ENCODE results near the gene SLC1A6.

The SLC1A6 gene

DNA sequence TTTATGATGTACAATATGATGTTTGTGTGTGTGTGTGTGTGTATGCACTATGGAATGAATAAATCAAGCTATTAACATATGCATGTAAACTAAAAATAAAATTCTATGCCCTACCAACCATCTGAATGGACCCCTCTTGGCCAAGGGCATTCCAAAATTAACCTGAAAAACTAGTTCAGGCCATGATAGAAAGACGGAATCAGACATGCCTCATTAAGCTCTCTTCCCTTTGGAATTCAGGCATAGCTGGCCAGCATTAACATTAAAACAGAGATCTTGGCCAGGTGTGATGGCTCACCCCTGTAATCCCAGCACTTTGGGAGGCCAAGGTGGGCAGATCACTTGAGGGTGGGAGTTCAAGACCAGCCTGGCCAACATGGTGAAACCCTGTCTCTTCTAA, 18.3 kb upstream of the SLC1A6 start:
- H3K27ac ChIP-seq (ENCODE audit: low read length): no peak overlapping the region
- H4K20me1 ChIP-seq (ENCODE audit: insufficient read depth, low read length): no peaks in the 10 kb centered on the region
- no peaks in the 10 kb centered on the region for H3K36me3 ChIP-seq (replicated peaks; ENCODE audit: insufficient read depth, low read length)
- H3K79me2 ChIP-seq (ENCODE audit: low read length): no peaks in the 10 kb centered on the region
- no peak overlapping the region for H3K9ac ChIP-seq (ENCODE audit: low read length)
- DNase-seq: no peak
- no peak overlapping the region for H2AFZ ChIP-seq (ENCODE audit: low read length)
- H3K27me3 ChIP-seq (replicated peaks; ENCODE audit: insufficient read depth, low read length): peaks cover 68% of the 10 kb centered on the region
- H3F3A ChIP-seq (ENCODE audit: insufficient read depth, low read length): no peaks in the 10 kb centered on the region
- H3K9me2 ChIP-seq (replicated peaks; ENCODE audit: insufficient read depth, low read length): no peaks in the 10 kb centered on the region
- no peaks in the 10 kb centered on the region; the same call in 1 of the 2 replicates for H3K9me3 ChIP-seq (replicated peaks; ENCODE audit: insufficient read depth, low read length)
- H3K4me3 ChIP-seq (ENCODE audit: low read length): no peak overlapping the region
- TF ChIP-seq EZH2 (optimal IDR thresholded peaks at IDR 0.05; ENCODE audit: low read depth, low read length) (no peak), EZH2phosphoT487 (IDR thresholded peaks at IDR 0.05; ENCODE audit: low read length) (no peak), CTCF (IDR thresholded peaks at IDR 0.05; ENCODE audit: low read length) (no peak)
- H3K4me2 ChIP-seq (ENCODE audit: low read depth, low read length): no peak overlapping the region
- no peaks in the 10 kb centered on the region for H3K4me1 ChIP-seq (ENCODE audit: low read length)

GRCh38 chr19:14992780-14993179, 13.1 kb upstream of the SLC1A6 start:
- DNase-seq: no peak
- no peak overlapping the region for H3K27ac ChIP-seq (ENCODE audit: low read length)
- H3F3A ChIP-seq (ENCODE audit: insufficient read depth, low read length): no peaks in the 10 kb centered on the region
- H3K36me3 ChIP-seq (replicated peaks; ENCODE audit: insufficient read depth, low read length): no peaks in the 10 kb centered on the region
- no peak overlapping the region for H3K4me3 ChIP-seq (ENCODE audit: low read length)
- H3K27me3 ChIP-seq (replicated peaks; ENCODE audit: insufficient read depth, low read length): peaks cover 74% of the 10 kb centered on the region
- no peak overlapping the region for H3K9ac ChIP-seq (ENCODE audit: low read length)
- no peak overlapping the region for H3K4me2 ChIP-seq (ENCODE audit: low read depth, low read length)
- H3K4me1 ChIP-seq (ENCODE audit: low read length): no peaks in the 10 kb centered on the region
- H3K9me3 ChIP-seq (replicated peaks; ENCODE audit: insufficient read depth, low read length): no peaks in the 10 kb centered on the region; the same call in 1 of the 2 replicates
- H3K79me2 ChIP-seq (ENCODE audit: low read length): no peaks in the 10 kb centered on the region
- TF ChIP-seq EZH2phosphoT487 (IDR thresholded peaks at IDR 0.05; ENCODE audit: low read length) (no peak), CTCF (IDR thresholded peaks at IDR 0.05; ENCODE audit: low read length) (no peak), EZH2 (optimal IDR thresholded peaks at IDR 0.05; ENCODE audit: low read depth, low read length) (no peak)
- H2AFZ ChIP-seq (ENCODE audit: low read length): no peak overlapping the region
- H3K9me2 ChIP-seq (replicated peaks; ENCODE audit: insufficient read depth, low read length): no peaks in the 10 kb centered on the region
- H4K20me1 ChIP-seq (ENCODE audit: insufficient read depth, low read length): no peaks in the 10 kb centered on the region

DNA sequence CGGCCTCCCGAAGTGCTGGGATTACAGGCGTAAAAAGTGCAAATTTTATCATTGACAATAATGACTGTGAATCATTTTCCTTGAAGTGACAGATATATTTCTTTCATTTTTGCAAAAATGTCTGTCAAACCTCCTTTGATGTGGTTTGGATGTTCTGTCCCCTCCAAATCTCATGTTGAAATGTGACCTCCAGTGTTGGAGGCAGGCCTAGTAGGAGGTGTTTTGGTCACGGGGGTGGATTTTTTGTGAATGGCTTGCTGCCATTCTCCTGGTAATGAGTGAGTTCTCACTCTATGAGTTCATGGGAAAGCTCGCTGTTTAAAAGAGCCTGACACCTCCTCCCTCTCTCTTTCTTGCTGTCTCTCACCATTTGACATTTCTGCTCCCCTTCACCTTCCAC, 5.5 kb upstream of the SLC1A6 start:
- DNase-seq: no peak
- Histone ChIP-seq H3K4me1 (ENCODE audit: low read length) (no peaks in the 10 kb centered on the region), H3K9me3 (replicated peaks; ENCODE audit: insufficient read depth, low read length) (no peaks in the 10 kb centered on the region), H3K9me2 (replicated peaks; ENCODE audit: insufficient read depth, low read length) (no peaks in the 10 kb centered on the region), H3F3A (ENCODE audit: insufficient read depth, low read length) (no peaks in the 10 kb centered on the region), H3K79me2 (ENCODE audit: low read length) (no peaks in the 10 kb centered on the region), H3K27me3 (replicated peaks; ENCODE audit: insufficient read depth, low read length) (peaks cover 78% of the 10 kb centered on the region), H4K20me1 (ENCODE audit: insufficient read depth, low read length) (no peaks in the 10 kb centered on the region), H3K36me3 (replicated peaks; ENCODE audit: insufficient read depth, low read length) (no peaks in the 10 kb centered on the region), H2AFZ (ENCODE audit: low read length) (no peak overlapping the region), H3K27ac (ENCODE audit: low read length) (no peak overlapping the region), H3K4me2 (ENCODE audit: low read depth, low read length) (no peak overlapping the region), H3K9ac (ENCODE audit: low read length) (no peak overlapping the region), H3K4me3 (ENCODE audit: low read length) (no peak overlapping the region)
- TF ChIP-seq CTCF (IDR thresholded peaks at IDR 0.05; ENCODE audit: low read length) (no peak), EZH2phosphoT487 (IDR thresholded peaks at IDR 0.05; ENCODE audit: low read length) (no peak), EZH2 (optimal IDR thresholded peaks at IDR 0.05; ENCODE audit: low read depth, low read length) (no peak)

Data from MM.1S (cell line).